H1 (cell line): Measurements from ENCODE around the gene MINAR2. TPM values are rescaled to one million over a fixed set of nuclear protein-coding genes. Genes with fewer than 3 reads are reported as not detected.

Source experiments
- CTCF ChIA-PET: fragments of 300-600 bp; sonication (Branson Sonifier 250); formaldehyde crosslinking; loops from one replicate; lab custom pipeline; 2021; ENCODE audit not compliant: partially characterized antibody; lab: Charles Lee
- POLR2A ChIA-PET: fragments of 300-600 bp; sonication (Branson Sonifier 250); formaldehyde crosslinking; loops from one replicate; lab custom pipeline; 2021; ENCODE audit warnings: inconsistent platforms; ENCODE audit not compliant: partially characterized antibody; lab: Charles Lee
- DNase-seq, 2 experiments: peaks; one replicate each; pipeline versions ENCODE4 v3.0.0 to v3.0.0-alpha.2; 2010 to 2022; ENCODE audit warnings: low spot score in 2 of 2, low read depth in 1 of 2, mixed read lengths in 1 of 2
- FAIRE-seq: peaks from 2 replicates; lab custom pipeline; 2011; peaks lifted over from hg19 to GRCh38; lab: Jason Lieb, UNC
- H2AFZ ChIP-seq: 2 replicates; pipeline ENCODE4 v1.8.1; 2012; ENCODE audit warnings: low read length, inconsistent platforms
- H2AK5ac ChIP-seq: 2 replicates; pipeline ENCODE4 v1.6.1; 2013; ENCODE audit warnings: low read depth, low read length
- H2BK120ac ChIP-seq: replicated peaks from 2 replicates; pipeline ENCODE3; 2013; ENCODE audit warnings: low read depth, low read length, inconsistent platforms
- H2BK12ac ChIP-seq: 2 replicates; pipeline ENCODE4 v1.6.1; 2013; ENCODE audit warnings: low read depth, low read length
- H2BK15ac ChIP-seq: 2 replicates; pipeline ENCODE4 v1.6.1; 2013; ENCODE audit warnings: low read length
- H2BK20ac ChIP-seq: 2 replicates; pipeline ENCODE4 v1.6.1; 2013; ENCODE audit warnings: low read length
- H2BK5ac ChIP-seq: 2 replicates; pipeline ENCODE4 v1.6.1; 2013; ENCODE audit warnings: low read depth, low read length
- H3K14ac ChIP-seq: 2 replicates; pipeline ENCODE4 v1.6.1; 2013; ENCODE audit warnings: inconsistent platforms; ENCODE audit not compliant: insufficient read length
- H3K18ac ChIP-seq: 2 replicates; pipeline ENCODE4 v1.6.1; 2013; ENCODE audit warnings: low read length; ENCODE audit errors: extremely low read depth
- H3K23ac ChIP-seq: 2 replicates; pipeline ENCODE4 v1.6.1; 2013; ENCODE audit warnings: inconsistent platforms; ENCODE audit not compliant: insufficient read length
- H3K23me2 ChIP-seq: 2 replicates; pipeline ENCODE4 v1.6.1; 2013; ENCODE audit warnings: low read depth, low read length
- H3K27ac ChIP-seq: 2 replicates; pipeline ENCODE4 v1.6.1; 2011; ENCODE audit warnings: low read depth, low read length, inconsistent platforms
- H3K27me3 ChIP-seq, 4 experiments: replicated peaks in 1 of 4; 1 replicate in 1 of 4; 2 replicates in 3 of 4; pipeline versions ENCODE4 v1.6.1 to v1.8.1; 2011 to 2013; ENCODE audit warnings: low read length in 3 of 4, mild to moderate bottlenecking in 3 of 4, inconsistent platforms in 2 of 4, mixed read lengths in 2 of 4, moderate library complexity in 1 of 4; ENCODE audit not compliant: control insufficient read depth in 3 of 4, insufficient read depth in 3 of 4; ENCODE audit errors: extremely low read depth in 1 of 4
- H3K36me3 ChIP-seq, 4 experiments: 2 replicates each; pipeline versions ENCODE4 v1.6.1 to v1.8.1; 2011 to 2013; ENCODE audit warnings: mild to moderate bottlenecking in 4 of 4, low read length in 3 of 4, moderate library complexity in 2 of 4, control low read depth in 1 of 4, inconsistent platforms in 1 of 4; ENCODE audit not compliant: insufficient read depth in 4 of 4, control insufficient read depth in 2 of 4
- H3K4ac ChIP-seq: replicated peaks from 2 replicates; pipeline ENCODE3; 2013; ENCODE audit warnings: low read length, low read depth, mixed read lengths, inconsistent platforms; ENCODE audit not compliant: insufficient read length
- H3K4me1 ChIP-seq, 4 experiments: replicated peaks in 1 of 4; 1 replicate in 1 of 4; 2 replicates in 3 of 4; pipeline versions ENCODE4 v1.6.1 to v1.8.1; 2011 to 2013; ENCODE audit warnings: low read length in 3 of 4, inconsistent platforms in 2 of 4, mixed read lengths in 1 of 4; ENCODE audit not compliant: insufficient read depth in 4 of 4, control insufficient read depth in 3 of 4
- H3K4me2 ChIP-seq, 2 experiments: 2 replicates each; pipeline versions ENCODE4 v1.6.1 to v1.8.1; 2011 to 2013; ENCODE audit warnings: low read depth in 2 of 2, low read length in 2 of 2, control low read depth in 1 of 2, inconsistent platforms in 1 of 2, mild to moderate bottlenecking in 1 of 2; ENCODE audit not compliant: insufficient read depth in 1 of 2
- H3K4me3 ChIP-seq, 4 experiments: fragments of 200-600, 300-600 bp in 1 of 4; sonication (generic), shearing (Covaris generic), sonication (Bioruptor Twin) in 1 of 4; 2 replicates each; pipeline versions ENCODE4 v1.5.1 to v1.8.1; 2011 to 2016; ENCODE audit warnings: low read length in 4 of 4, low read depth in 3 of 4, control low read depth in 2 of 4, inconsistent platforms in 2 of 4, mild to moderate bottlenecking in 2 of 4, mixed read lengths in 1 of 4, moderate library complexity in 1 of 4; ENCODE audit not compliant: insufficient read depth in 2 of 4; ENCODE audit errors: extremely low read depth in 1 of 4
- H3K56ac ChIP-seq: replicated peaks from 2 replicates; pipeline ENCODE3; 2013; ENCODE audit warnings: low read depth, mild to moderate bottlenecking, mixed read lengths, low read length, inconsistent platforms; ENCODE audit not compliant: insufficient read length
- H3K79me1 ChIP-seq: 2 replicates; pipeline ENCODE4 v1.6.1; 2013; ENCODE audit warnings: low read depth, low read length, control low read depth
- H3K79me2 ChIP-seq, 2 experiments: 2 replicates each; pipeline versions ENCODE4 v1.6.1 to v1.8.1; 2012 to 2013; ENCODE audit warnings: low read length in 2 of 2, mild to moderate bottlenecking in 2 of 2, inconsistent platforms in 1 of 2; ENCODE audit not compliant: insufficient read depth in 2 of 2, control insufficient read depth in 1 of 2
- H3K9ac ChIP-seq, 4 experiments: replicated peaks in 1 of 4; 1 replicate in 1 of 4; 2 replicates in 3 of 4; pipeline versions ENCODE4 v1.6.1 to v1.8.1; 2011 to 2013; ENCODE audit warnings: low read depth in 3 of 4, low read length in 3 of 4, control low read depth in 2 of 4, mild to moderate bottlenecking in 2 of 4, moderate library complexity in 2 of 4, inconsistent platforms in 1 of 4; ENCODE audit errors: extremely low read depth in 1 of 4
- H3K9me3 ChIP-seq, 2 experiments: 2 replicates each; pipeline versions ENCODE4 v1.6.1 to v1.8.1; 2012 to 2013; ENCODE audit warnings: mild to moderate bottlenecking in 2 of 2, moderate library complexity in 2 of 2, control low read depth in 1 of 2, inconsistent platforms in 1 of 2, low read depth in 1 of 2, low read length in 1 of 2, mixed read lengths in 1 of 2; ENCODE audit not compliant: insufficient read depth in 2 of 2
- H4K20me1 ChIP-seq, 2 experiments: replicated peaks in 1 of 2; 2 replicates each; pipeline versions ENCODE3 to v1.8.1; 2011 to 2013; ENCODE audit warnings: inconsistent platforms in 2 of 2, low read length in 2 of 2, mild to moderate bottlenecking in 1 of 2; ENCODE audit not compliant: insufficient read depth in 2 of 2, control insufficient read depth in 1 of 2
- H4K5ac ChIP-seq: 2 replicates; pipeline ENCODE4 v1.6.1; 2013; ENCODE audit warnings: low read length, low read depth, mixed read lengths, inconsistent platforms; ENCODE audit not compliant: insufficient read length
- H4K8ac ChIP-seq: 2 replicates; pipeline ENCODE4 v1.8.0; 2013; ENCODE audit warnings: mild to moderate bottlenecking, moderate library complexity, low read length, inconsistent platforms; ENCODE audit not compliant: insufficient read depth; ENCODE audit errors: extremely low read depth
- H4K91ac ChIP-seq: replicated peaks from 2 replicates; pipeline ENCODE3; 2013; ENCODE audit warnings: low read length, mixed read lengths, inconsistent platforms; ENCODE audit not compliant: insufficient read length
- EGR1 ChIP-seq: IDR thresholded peaks from 2 replicates; pipeline ENCODE4 v1.6.1; 2011; ENCODE audit warnings: low read depth, low read length, borderline replicate concordance
- SP2 ChIP-seq: IDR thresholded peaks from 2 replicates; pipeline ENCODE4 v1.6.1; 2012; ENCODE audit warnings: mild to moderate bottlenecking, low read length, inconsistent platforms
- whole genome bisulfite sequencing, 2 experiments: shearing (Covaris generic) in 1 of 2; methylation state at CpG; one replicate each; pipeline versions ENCODE4 v1.1.6 to v1.1.7; 2013 to 2015; ENCODE audit warnings: low lambda C conversion rate in 2 of 2, mixed read lengths in 2 of 2, inconsistent platforms in 1 of 2, low coverage in 1 of 2, missing lambda C conversion rate in 1 of 2; ENCODE audit not compliant: insufficient replicate concordance in 2 of 2, insufficient coverage in 1 of 2, insufficient read length in 1 of 2; ENCODE audit errors: extremely low coverage in 1 of 2, missing lambda C conversion rate in 1 of 2; 5-methylcytosine and 5-hydroxymethylcytosine counted together
- polyA plus RNA-seq, 7 experiments: library from polyadenylated mRNA; depleted of rRNA in 3 of 7; stranded (reverse) in 5 of 7; unstranded in 2 of 7; fragments of >200 nt in 5 of 7; fragments of 200-250 nt in 2 of 7; gene quantifications; 1 replicate in 5 of 7; 2 replicates in 1 of 7; 4 replicates in 1 of 7; pipeline versions ENCODE4 v1.2.1 to v1.2.3, GENCODE V29; 2011 to 2013; ENCODE audit warnings: missing spikeins in 2 of 7, mixed read lengths in 2 of 7
- total RNA-seq: library from RNA; stranded (reverse); fragmentation: NEBNext Ultra II Directional; extraction: Animal tissue kit (Norgen Biotek cat#: 25700); gene quantifications from 2 replicates; pipeline ENCODE4 v1.2.1, GENCODE V29; 2021

MINAR2 gene
- total and polyA plus RNA-seq, 2 of the 8 experiments (the other 6 are each of a cell fraction or from before 2014, with no cell fraction given) = 0.17 TPM; not detected in 1

- H3K79me2 ChIP-seq = no peaks in the 10 kb centered on the region
- no peaks in the 10 kb centered on the region for H3K9me3 ChIP-seq
- no peak overlapping the region for H3K9ac ChIP-seq
- H3K18ac ChIP-seq = no peak overlapping the region
- no peaks in the 10 kb centered on the region for H4K20me1 ChIP-seq
- no peaks in the 10 kb centered on the region for H3K23me2 ChIP-seq
- no peak overlapping the region for H3K4me2 ChIP-seq
- H3K36me3 ChIP-seq = no peaks in the 10 kb centered on the region
- no peak overlapping the region for H3K56ac ChIP-seq
- ChIA-PET POLR2A (no interaction called here), CTCF (interaction anchor here (0.7 to 13.7 kb wide), 16 partner anchors 7 to 1240 kb away, joined by 3 to 290 read pairs (median 4); no protein-coding TSS in a partner anchor)
- FAIRE-seq (no peak), DNase-seq (no peak)
- peaks cover 0 to 7% (median under 1%) of the 10 kb centered on the region in 4 experiments; a peak in 2 of 7 replicates for H3K4me1 ChIP-seq
- 83% methylated on average over 2 of the region's 2 CpGs; no CpG with 5 or more reads in 1 of the 2 experiments for WGBS, 2 experiments
- no peak overlapping the region for H3K4ac ChIP-seq
- no peak overlapping the region; the same call in 1 of the 2 replicates for H2BK12ac ChIP-seq
- no peak overlapping the region for H4K91ac ChIP-seq
- H2BK15ac ChIP-seq = no peak overlapping the region
- no peaks in the 10 kb centered on the region for H3K79me1 ChIP-seq
- no peak overlapping the region for H3K23ac ChIP-seq
- H2AK5ac ChIP-seq = no peak overlapping the region
- no peak overlapping the region for H3K27ac ChIP-seq
- H4K8ac ChIP-seq = no peak overlapping the region
- H3K27me3 ChIP-seq = no peaks in the 10 kb centered on the region
- TF ChIP-seq EGR1 (no peak), SP2 (no peak)
- no peak overlapping the region for H4K5ac ChIP-seq
- H3K4me3 ChIP-seq = no peak overlapping the region
- H2BK120ac ChIP-seq = no peak overlapping the region
- no peak overlapping the region for H2BK20ac ChIP-seq
- H2BK5ac ChIP-seq = no peak overlapping the region
- peak overlapping the region; percentile 86; the same call in 1 of the 2 replicates for H2AFZ ChIP-seq
- no peak overlapping the region for H3K14ac ChIP-seq
Observed at GRCh38 chr5:129766798-129767197, 18.9 kb downstream of the MINAR2 start.
